ENCODE measurements around the gene OR1F1. TPM values are rescaled to one million over a fixed set of nuclear protein-coding genes. Genes with fewer than 3 reads are reported as not detected.
A peak's percentile ranks its signal among the peaks of the same experiment; 100 is the strongest.

OR1F1 gene
- total and polyA plus RNA-seq, 2 donors (not counting 1 experiment from before 2014, with no cell fraction given): not detected

- Histone ChIP-seq H2AFZ (ENCODE audit: insufficient read depth, low read depth, low read length, poor library complexity, severe bottlenecking) (peak overlapping the region; percentile 89), H3K4me2 (replicated peaks; ENCODE audit: low read depth, low read length, poor library complexity, severe bottlenecking) (peak overlapping the region; percentile 92), H4K20me1 (ENCODE audit: control insufficient read depth, insufficient read depth, low read length, poor library complexity, severe bottlenecking) (no peaks in the 10 kb centered on the region), H3K36me3 (replicated peaks in 1 of 2; ENCODE audit: control extremely low read depth in 1 of 2, control insufficient read depth in 1 of 2, extremely low read depth in 1 of 2, insufficient read depth in 2 of 2, low read length in 1 of 2) (no peaks in the 10 kb centered on the region), H3K4me3 (ENCODE audit: control extremely low read depth in 1 of 5, extremely low read depth in 1 of 5, insufficient read depth in 1 of 5, low read depth in 2 of 5, low read length in 4 of 5) (peak overlapping the region; percentile 58 to 87 (median 71)), H3K27me3 (replicated peaks in 1 of 4; ENCODE audit: control extremely low read depth in 1 of 4, control insufficient read depth in 3 of 4, insufficient read depth in 4 of 4, low read length in 3 of 4) (no peaks in the 10 kb centered on the region), H3K9ac (ENCODE audit: low read length) (peak overlapping the region; percentile 83), H3K79me2 (ENCODE audit: control insufficient read depth, insufficient read depth, low read length) (no peaks in the 10 kb centered on the region), H3K4me1 (ENCODE audit: control insufficient read depth in 2 of 2, insufficient read depth in 2 of 2, low read length in 2 of 2) (peaks cover 22 to 37% of the 10 kb centered on the region in 2 donors), H3K9me3 (ENCODE audit: control extremely low read depth in 1 of 3, control insufficient read depth in 2 of 3, insufficient read depth in 1 of 3, low read length in 2 of 3) (peaks cover 0 to 24% (median 3%) of the 10 kb centered on the region in 3 donors), H3K27ac (ENCODE audit: low read length in 2 of 2) (peak overlapping the region; percentile 29 to 54)
- no peak for TF ChIP-seq CTCF (IDR thresholded peaks at IDR 0.05)
- peak overlapping the region; percentile 95 for H3K27ac Mint-ChIP-seq
- ChIA-PET CTCF (interaction anchor here (0.6 to 5.2 kb wide), 19 partner anchors 9 to 121 kb away, joined by 3 to 42 read pairs (median 4); partner anchors contain the start of gene ZNF213), POLR2A (interaction anchor here (1.1 to 3.8 kb wide), 6 partner anchors 8 to 307 kb away, joined by 3 to 31 read pairs (median 7); partner anchors contain the start of gene ZNF213)
- WGBS (ENCODE audit: insufficient coverage): 2% methylated on average over 60 of the region's 62 CpGs
- H3K9me3 Mint-ChIP-seq (ENCODE audit: insufficient read depth): peaks cover 5% of the 10 kb centered on the region
- H3K4me1 Mint-ChIP-seq: peaks cover 28% of the 10 kb centered on the region
- intact Hi-C loops (cut with micrococcal nuclease): loop anchor here (1.0 to 10.0 kb wide), 5 partner anchors 8 to 307 kb away; partner anchors contain the start of genes HCFC1R1, THOC6, TNFRSF12A and ZNF213
- H3K27me3 Mint-ChIP-seq: no peaks in the 10 kb centered on the region
- peak; percentile 96 for DNase-seq
- H3K4me3 Mint-ChIP-seq: peak overlapping the region; percentile 92
- peak; percentile 86 for ATAC-seq (ENCODE audit: low read depth)
Measured at GRCh38 chr16:3150346-3151218, 37.4 kb upstream of the OR1F1 start.

GRCh38 chr16:3152027-3152276 is 36.1 kb upstream of the OR1F1 start:
- DNase-seq (no peak), ATAC-seq (ENCODE audit: low read depth) (no peak)
- peaks cover 0 to 38% (median 3%) of the 10 kb centered on the region in 3 donors for H3K9me3 ChIP-seq (ENCODE audit: control extremely low read depth in 1 of 3, control insufficient read depth in 2 of 3, insufficient read depth in 1 of 3, low read length in 2 of 3)
- no peaks in the 10 kb centered on the region for H3K79me2 ChIP-seq (ENCODE audit: control insufficient read depth, insufficient read depth, low read length)
- Mint-ChIP-seq H3K27me3 (no peaks in the 10 kb centered on the region), H3K4me1 (peaks cover 28% of the 10 kb centered on the region), H3K27ac (peak overlapping the region; percentile 93), H3K9me3 (ENCODE audit: insufficient read depth) (peaks cover 5% of the 10 kb centered on the region), H3K4me3 (peak overlapping the region; percentile 87)
- intact Hi-C loops (cut with micrococcal nuclease): loop anchor here (1.0 to 10.0 kb wide), 7 partner anchors 15 to 305 kb away; partner anchors contain the start of genes HCFC1R1, THOC6, TNFRSF12A and ZNF263
- TF ChIP-seq CTCF (IDR thresholded peaks at IDR 0.05): no peak
- TF ChIP-seq EZH2 (IDR thresholded peaks at IDR 0.05; ENCODE audit: borderline replicate concordance, insufficient read depth, low read depth, low read length, poor library complexity, severe bottlenecking): no peak
- ChIA-PET POLR2A (no interaction called here), CTCF (interaction anchor here (0.6 to 1.6 kb wide), 5 partner anchors 14 to 50 kb away, joined by 3 to 9 read pairs (median 5); no protein-coding TSS in a partner anchor)
- H2AFZ ChIP-seq (ENCODE audit: insufficient read depth, low read depth, low read length, poor library complexity, severe bottlenecking): peak overlapping the region; percentile 78
- H3K36me3 ChIP-seq (replicated peaks in 1 of 2; ENCODE audit: control extremely low read depth in 1 of 2, control insufficient read depth in 1 of 2, extremely low read depth in 1 of 2, insufficient read depth in 2 of 2, low read length in 1 of 2): no peaks in the 10 kb centered on the region
- H4K20me1 ChIP-seq (ENCODE audit: control insufficient read depth, insufficient read depth, low read length, poor library complexity, severe bottlenecking): no peaks in the 10 kb centered on the region
- peak overlapping the region; percentile 51 for H3K9ac ChIP-seq (ENCODE audit: low read length)
- 5% methylated on average over 10 of the region's 15 CpGs for WGBS (ENCODE audit: insufficient coverage)
- H3K27ac ChIP-seq (ENCODE audit: low read length in 2 of 2): no peak overlapping the region
- peak overlapping the region in 4 of 5 experiments; percentile 23 to 47 (median 42) for H3K4me3 ChIP-seq (ENCODE audit: control extremely low read depth in 1 of 5, extremely low read depth in 1 of 5, insufficient read depth in 1 of 5, low read depth in 2 of 5, low read length in 4 of 5)
- peaks cover 22 to 37% of the 10 kb centered on the region in 2 donors for H3K4me1 ChIP-seq (ENCODE audit: control insufficient read depth in 2 of 2, insufficient read depth in 2 of 2, low read length in 2 of 2)
- no peaks in the 10 kb centered on the region for H3K27me3 ChIP-seq (replicated peaks in 1 of 4; ENCODE audit: control extremely low read depth in 1 of 4, control insufficient read depth in 3 of 4, insufficient read depth in 4 of 4, low read length in 3 of 4)
- peak overlapping the region; percentile 92 for H3K4me2 ChIP-seq (replicated peaks; ENCODE audit: low read depth, low read length, poor library complexity, severe bottlenecking)
